Liver (tissue), 9 donors: Measurements from ENCODE around the gene PHOX2A. TPM values are rescaled to one million over a fixed set of nuclear protein-coding genes. Genes with fewer than 3 reads are reported as not detected.

ENCODE experiments used
- DNase-seq: peaks from one replicate; pipeline ENCODE4 v3.0.0-alpha.2; 2017; ENCODE audit warnings: low spot score
- H3K27ac ChIP-seq, 2 donors: one replicate each; pipeline ENCODE4 v1.7.0; 2013; ENCODE audit warnings: inconsistent platforms in 2 of 2, low read length in 2 of 2, control low read depth in 1 of 2, low read depth in 1 of 2, mild to moderate bottlenecking in 1 of 2
- H3K27me3 ChIP-seq, 4 donors: one replicate each; pipeline versions ENCODE4 v1.6.1 to v1.7.0; 2013; ENCODE audit warnings: low read length in 3 of 4, inconsistent platforms in 1 of 4, mild to moderate bottlenecking in 1 of 4, moderate library complexity in 1 of 4; ENCODE audit not compliant: control insufficient read depth in 4 of 4, insufficient read depth in 4 of 4
- H3K36me3 ChIP-seq, 4 donors: one replicate each; pipeline versions ENCODE4 v1.6.1 to v1.7.0; 2013; ENCODE audit warnings: low read length in 3 of 4, mild to moderate bottlenecking in 3 of 4, low read depth in 1 of 4, moderate library complexity in 1 of 4; ENCODE audit not compliant: control insufficient read depth in 4 of 4, insufficient read depth in 3 of 4
- H3K4me1 ChIP-seq, 4 donors: one replicate each; pipeline versions ENCODE4 v1.6.1 to v1.7.0; 2013; ENCODE audit warnings: low read length in 3 of 4, mild to moderate bottlenecking in 3 of 4, moderate library complexity in 1 of 4; ENCODE audit not compliant: control insufficient read depth in 4 of 4, insufficient read depth in 4 of 4
- H3K4me3 ChIP-seq, 3 donors: one replicate each; pipeline versions ENCODE4 v1.6.1 to v1.7.0; 2013; ENCODE audit warnings: low read length in 3 of 3, control low read depth in 1 of 3, low read depth in 1 of 3, mild to moderate bottlenecking in 1 of 3
- H3K9ac ChIP-seq, 2 donors: one replicate each; pipeline ENCODE4 v1.7.0; 2013; ENCODE audit warnings: low read length in 2 of 2, mild to moderate bottlenecking in 2 of 2, moderate library complexity in 2 of 2, control low read depth in 1 of 2, low read depth in 1 of 2
- H3K9me3 ChIP-seq, 4 donors: one replicate each; pipeline versions ENCODE4 v1.6.1 to v1.7.0; 2013; ENCODE audit warnings: low read length in 3 of 4; ENCODE audit not compliant: control insufficient read depth in 4 of 4
- EGR1 ChIP-seq, 2 donors: IDR thresholded peaks; 2 replicates each; pipeline ENCODE4 v1.6.1; 2016 to 2018; ENCODE audit warnings: antibody characterized with exemption in 2 of 2, low read depth in 2 of 2
- FOXA1 ChIP-seq: IDR thresholded peaks from 2 replicates; pipeline ENCODE4 v1.6.1; 2016; ENCODE audit warnings: antibody characterized with exemption
- FOXA2 ChIP-seq: IDR thresholded peaks from 2 replicates; pipeline ENCODE4 v1.6.1; 2016; ENCODE audit warnings: antibody characterized with exemption
- GABPA ChIP-seq, 2 donors: IDR thresholded peaks in 1 of 2; conservative IDR thresholded peaks in 1 of 2; 2 replicates each; pipeline ENCODE4 v1.6.1; 2016; ENCODE audit warnings: antibody characterized with exemption in 2 of 2, mild to moderate bottlenecking in 1 of 2, moderate library complexity in 1 of 2
- HNF4A ChIP-seq, 2 donors: conservative IDR thresholded peaks; 2 replicates each; pipeline ENCODE4 v1.6.1; 2016; ENCODE audit warnings: antibody characterized with exemption in 2 of 2, mild to moderate bottlenecking in 2 of 2
- HNF4G ChIP-seq: IDR thresholded peaks from 2 replicates; pipeline ENCODE4 v1.6.1; 2016; ENCODE audit warnings: antibody characterized with exemption
- JUND ChIP-seq, 2 donors: IDR thresholded peaks; 2 replicates each; pipeline ENCODE4 v1.6.1; 2016; ENCODE audit warnings: antibody characterized with exemption in 2 of 2
- NR2F2 ChIP-seq: IDR thresholded peaks from 2 replicates; pipeline ENCODE4 v1.6.1; 2016; ENCODE audit warnings: antibody characterized with exemption
- RXRA ChIP-seq, 2 donors: IDR thresholded peaks; 2 replicates each; pipeline ENCODE4 v1.6.1; 2017 to 2018; ENCODE audit warnings: antibody characterized with exemption in 2 of 2, mild to moderate bottlenecking in 1 of 2
- SP1 ChIP-seq: IDR thresholded peaks from 2 replicates; pipeline ENCODE4 v1.6.1; 2018; ENCODE audit warnings: antibody characterized with exemption, mild to moderate bottlenecking
- TAF1 ChIP-seq: conservative IDR thresholded peaks from 2 replicates; pipeline ENCODE4 v1.6.1; 2016; ENCODE audit warnings: antibody characterized with exemption, mild to moderate bottlenecking
- YY1 ChIP-seq: IDR thresholded peaks from 2 replicates; pipeline ENCODE4 v1.6.1; 2016; ENCODE audit warnings: antibody characterized with exemption, mild to moderate bottlenecking
- WGBS: extraction: QIAGEN DNeasy Blood & Tissue Kit; methylation state at CpG from one replicate; pipeline ENCODE4 v1.1.7; 2013; 5-methylcytosine and 5-hydroxymethylcytosine counted together
- polyA plus RNA-seq, 2 donors: library from polyadenylated mRNA; stranded (reverse) in 1 of 2; unstranded in 1 of 2; fragments of 200-250 nt in 1 of 2; fragments of >200 nt in 1 of 2; fragmentation: Nextera tagmentation in 1 of 2; extraction: Ambion mirVana in 1 of 2; gene quantifications; one replicate each; pipeline versions ENCODE4 v1.2.1 to v1.2.3, GENCODE V29; 2013 to 2015
- total RNA-seq, 2 donors: library from RNA; depleted of rRNA; stranded (reverse); fragments of >200 nt; gene quantifications; one replicate each; pipeline ENCODE4 v1.2.3, GENCODE V29; 2014
- TF ChIP-seq, protein P1 (sequence below): IDR thresholded peaks from 2 replicates; pipeline ENCODE4 v1.6.1; 2016; ENCODE audit warnings: antibody characterized with exemption
- TF ChIP-seq, protein P2 (sequence below): fragments of 150-350 bp; IDR thresholded peaks from 2 replicates; pipeline ENCODE4 v1.5.1; 2017; ENCODE audit warnings: improper control_type of control experiment, low read depth, low read length; ENCODE audit not compliant: missing input control
- TF ChIP-seq, protein P3 (sequence below): IDR thresholded peaks from 2 replicates; pipeline ENCODE4 v1.6.1; 2016; ENCODE audit warnings: antibody characterized with exemption
- TF ChIP-seq, protein P4 (sequence below): IDR thresholded peaks from 2 replicates; pipeline ENCODE4 v1.6.1; 2016; ENCODE audit warnings: antibody characterized with exemption
- TF ChIP-seq, protein P5 (sequence below): IDR thresholded peaks from 2 replicates; pipeline ENCODE4 v1.6.1; 2016; ENCODE audit warnings: antibody characterized with exemption, mild to moderate bottlenecking
- donor health status: healthy.
- donor health status: healthy.
- donor health status: healthy.
- donor health status: healthy.
- donor health status: healthy.

The PHOX2A gene
- total and polyA plus RNA-seq, 4 donors: not detected

DNA sequence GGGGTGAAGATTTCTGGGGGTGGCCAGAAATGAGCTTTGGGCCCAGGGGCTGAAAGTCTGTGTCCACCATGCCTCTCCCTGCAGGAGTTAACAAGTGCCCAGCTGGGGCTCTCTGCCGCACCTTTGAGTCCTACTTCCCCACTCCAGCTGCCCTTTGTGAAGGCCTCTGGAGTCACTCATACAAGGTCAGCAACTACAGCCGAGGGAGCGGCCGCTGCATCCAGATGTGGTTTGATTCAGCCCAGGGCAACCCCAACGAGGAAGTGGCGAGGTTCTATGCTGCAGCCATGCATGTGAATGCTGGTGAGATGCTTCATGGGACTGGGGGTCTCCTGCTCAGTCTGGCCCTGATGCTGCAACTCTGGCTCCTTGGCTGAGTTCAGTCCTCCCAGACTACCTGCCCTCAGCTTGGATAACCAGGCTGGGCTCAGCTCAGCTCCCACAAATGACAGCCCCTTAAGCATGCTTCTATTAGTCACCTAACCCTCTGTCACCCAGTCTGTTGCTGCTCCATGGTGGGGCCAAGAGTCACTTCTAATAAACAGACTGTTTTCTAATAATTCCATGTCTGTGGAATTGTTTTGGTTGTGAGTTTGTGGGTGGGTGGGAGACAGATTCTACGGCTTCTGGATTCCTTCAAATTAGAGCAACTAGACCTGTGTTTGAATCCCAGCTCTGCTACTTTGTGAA is 22.4 kb downstream of the PHOX2A start (continued):
- TF ChIP-seq, protein P1, sequence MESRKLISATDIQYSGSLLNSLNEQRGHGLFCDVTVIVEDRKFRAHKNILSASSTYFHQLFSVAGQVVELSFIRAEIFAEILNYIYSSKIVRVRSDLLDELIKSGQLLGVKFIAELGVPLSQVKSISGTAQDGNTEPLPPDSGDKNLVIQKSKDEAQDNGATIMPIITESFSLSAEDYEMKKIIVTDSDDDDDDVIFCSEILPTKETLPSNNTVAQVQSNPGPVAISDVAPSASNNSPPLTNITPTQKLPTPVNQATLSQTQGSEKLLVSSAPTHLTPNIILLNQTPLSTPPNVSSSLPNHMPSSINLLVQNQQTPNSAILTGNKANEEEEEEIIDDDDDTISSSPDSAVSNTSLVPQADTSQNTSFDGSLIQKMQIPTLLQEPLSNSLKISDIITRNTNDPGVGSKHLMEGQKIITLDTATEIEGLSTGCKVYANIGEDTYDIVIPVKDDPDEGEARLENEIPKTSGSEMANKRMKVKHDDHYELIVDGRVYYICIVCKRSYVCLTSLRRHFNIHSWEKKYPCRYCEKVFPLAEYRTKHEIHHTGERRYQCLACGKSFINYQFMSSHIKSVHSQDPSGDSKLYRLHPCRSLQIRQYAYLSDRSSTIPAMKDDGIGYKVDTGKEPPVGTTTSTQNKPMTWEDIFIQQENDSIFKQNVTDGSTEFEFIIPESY: no peak
- TF ChIP-seq GABPA (IDR thresholded peaks at IDR 0.05 in 1 of 2, conservative IDR thresholded peaks at IDR 0.05 in 1 of 2) (no peak), SP1 (no peak)

DNA sequence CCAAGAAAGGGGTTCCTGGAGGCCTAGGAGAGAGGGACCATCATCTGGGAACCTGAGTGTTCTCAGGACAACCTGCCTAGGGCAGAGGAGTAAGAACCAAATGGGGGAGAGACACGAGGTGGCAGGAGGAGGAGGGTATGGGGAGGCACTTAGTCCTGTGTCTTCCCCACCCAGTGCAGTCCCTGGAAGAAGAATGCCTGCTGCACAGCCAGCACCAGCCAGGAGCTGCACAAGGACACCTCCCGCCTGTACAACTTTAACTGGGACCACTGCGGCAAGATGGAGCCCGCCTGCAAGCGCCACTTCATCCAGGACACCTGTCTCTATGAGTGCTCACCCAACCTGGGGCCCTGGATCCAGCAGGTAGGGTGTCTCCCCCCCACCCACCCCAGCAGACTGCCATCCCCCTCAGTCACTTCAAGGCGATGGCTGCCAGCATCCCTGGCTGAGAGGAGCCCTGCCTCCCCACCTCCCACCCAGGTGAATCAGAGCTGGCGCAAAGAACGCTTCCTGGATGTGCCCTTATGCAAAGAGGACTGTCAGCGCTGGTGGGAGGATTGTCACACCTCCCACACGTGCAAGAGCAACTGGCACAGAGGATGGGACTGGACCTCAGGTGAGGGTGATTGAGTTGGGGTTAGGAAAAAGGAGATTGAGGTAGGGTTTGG is 23.1 kb downstream of the PHOX2A start:
- DNase-seq: no peak
- Histone ChIP-seq H3K4me1 (peaks cover 1 to 23% (median 11%) of the 10 kb centered on the region in 4 donors), H3K36me3 (no peaks in the 10 kb centered on the region), H3K27me3 (no peaks in the 10 kb centered on the region), H3K9ac (no peak overlapping the region), H3K4me3 (no peak overlapping the region), H3K9me3 (no peaks in the 10 kb centered on the region), H3K27ac (no peak overlapping the region)
- TF ChIP-seq YY1 (no peak), EGR1 (IDR thresholded peaks at IDR 0.05; ENCODE audit: low read depth in 2 of 2) (no peak), SP1 (no peak), RXRA (IDR thresholded peaks at IDR 0.05) (no peak), GABPA (IDR thresholded peaks at IDR 0.05 in 1 of 2, conservative IDR thresholded peaks at IDR 0.05 in 1 of 2) (no peak), HNF4G (no peak), FOXA2 (no peak), NR2F2 (no peak), HNF4A (conservative IDR thresholded peaks at IDR 0.05) (no peak), FOXA1 (no peak), TAF1 (no peak), JUND (IDR thresholded peaks at IDR 0.05) (no peak)
- TF ChIP-seq, protein P2, sequence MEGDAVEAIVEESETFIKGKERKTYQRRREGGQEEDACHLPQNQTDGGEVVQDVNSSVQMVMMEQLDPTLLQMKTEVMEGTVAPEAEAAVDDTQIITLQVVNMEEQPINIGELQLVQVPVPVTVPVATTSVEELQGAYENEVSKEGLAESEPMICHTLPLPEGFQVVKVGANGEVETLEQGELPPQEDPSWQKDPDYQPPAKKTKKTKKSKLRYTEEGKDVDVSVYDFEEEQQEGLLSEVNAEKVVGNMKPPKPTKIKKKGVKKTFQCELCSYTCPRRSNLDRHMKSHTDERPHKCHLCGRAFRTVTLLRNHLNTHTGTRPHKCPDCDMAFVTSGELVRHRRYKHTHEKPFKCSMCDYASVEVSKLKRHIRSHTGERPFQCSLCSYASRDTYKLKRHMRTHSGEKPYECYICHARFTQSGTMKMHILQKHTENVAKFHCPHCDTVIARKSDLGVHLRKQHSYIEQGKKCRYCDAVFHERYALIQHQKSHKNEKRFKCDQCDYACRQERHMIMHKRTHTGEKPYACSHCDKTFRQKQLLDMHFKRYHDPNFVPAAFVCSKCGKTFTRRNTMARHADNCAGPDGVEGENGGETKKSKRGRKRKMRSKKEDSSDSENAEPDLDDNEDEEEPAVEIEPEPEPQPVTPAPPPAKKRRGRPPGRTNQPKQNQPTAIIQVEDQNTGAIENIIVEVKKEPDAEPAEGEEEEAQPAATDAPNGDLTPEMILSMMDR: no peak
- TF ChIP-seq, protein P1: no peak
- TF ChIP-seq, protein P3, sequence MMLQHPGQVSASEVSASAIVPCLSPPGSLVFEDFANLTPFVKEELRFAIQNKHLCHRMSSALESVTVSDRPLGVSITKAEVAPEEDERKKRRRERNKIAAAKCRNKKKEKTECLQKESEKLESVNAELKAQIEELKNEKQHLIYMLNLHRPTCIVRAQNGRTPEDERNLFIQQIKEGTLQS: no peak
- TF ChIP-seq, protein P4, sequence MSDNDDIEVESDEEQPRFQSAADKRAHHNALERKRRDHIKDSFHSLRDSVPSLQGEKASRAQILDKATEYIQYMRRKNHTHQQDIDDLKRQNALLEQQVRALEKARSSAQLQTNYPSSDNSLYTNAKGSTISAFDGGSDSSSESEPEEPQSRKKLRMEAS: no peak
- TF ChIP-seq, protein P5, sequence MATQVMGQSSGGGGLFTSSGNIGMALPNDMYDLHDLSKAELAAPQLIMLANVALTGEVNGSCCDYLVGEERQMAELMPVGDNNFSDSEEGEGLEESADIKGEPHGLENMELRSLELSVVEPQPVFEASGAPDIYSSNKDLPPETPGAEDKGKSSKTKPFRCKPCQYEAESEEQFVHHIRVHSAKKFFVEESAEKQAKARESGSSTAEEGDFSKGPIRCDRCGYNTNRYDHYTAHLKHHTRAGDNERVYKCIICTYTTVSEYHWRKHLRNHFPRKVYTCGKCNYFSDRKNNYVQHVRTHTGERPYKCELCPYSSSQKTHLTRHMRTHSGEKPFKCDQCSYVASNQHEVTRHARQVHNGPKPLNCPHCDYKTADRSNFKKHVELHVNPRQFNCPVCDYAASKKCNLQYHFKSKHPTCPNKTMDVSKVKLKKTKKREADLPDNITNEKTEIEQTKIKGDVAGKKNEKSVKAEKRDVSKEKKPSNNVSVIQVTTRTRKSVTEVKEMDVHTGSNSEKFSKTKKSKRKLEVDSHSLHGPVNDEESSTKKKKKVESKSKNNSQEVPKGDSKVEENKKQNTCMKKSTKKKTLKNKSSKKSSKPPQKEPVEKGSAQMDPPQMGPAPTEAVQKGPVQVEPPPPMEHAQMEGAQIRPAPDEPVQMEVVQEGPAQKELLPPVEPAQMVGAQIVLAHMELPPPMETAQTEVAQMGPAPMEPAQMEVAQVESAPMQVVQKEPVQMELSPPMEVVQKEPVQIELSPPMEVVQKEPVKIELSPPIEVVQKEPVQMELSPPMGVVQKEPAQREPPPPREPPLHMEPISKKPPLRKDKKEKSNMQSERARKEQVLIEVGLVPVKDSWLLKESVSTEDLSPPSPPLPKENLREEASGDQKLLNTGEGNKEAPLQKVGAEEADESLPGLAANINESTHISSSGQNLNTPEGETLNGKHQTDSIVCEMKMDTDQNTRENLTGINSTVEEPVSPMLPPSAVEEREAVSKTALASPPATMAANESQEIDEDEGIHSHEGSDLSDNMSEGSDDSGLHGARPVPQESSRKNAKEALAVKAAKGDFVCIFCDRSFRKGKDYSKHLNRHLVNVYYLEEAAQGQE: no peak
- 92% methylated on average over 10 of the region's 10 CpGs for WGBS
